KOPT-K1 (cell line): ENCODE data around the gene FYN.

Source experiments
- H3K27ac ChIP-seq: fragments of 200-600 bp; sonication (generic); 2 replicates; pipeline ENCODE4 v1.5.1; 2016; ENCODE audit warnings: antibody characterized with exemption, mild to moderate bottlenecking, low read depth, low read length; ENCODE audit not compliant: poor library complexity, severe bottlenecking
- H3K36me3 ChIP-seq: fragments of 200-600 bp; sonication (generic); 2 replicates; pipeline ENCODE4 v1.5.1; 2017; ENCODE audit warnings: antibody characterized with exemption, mild to moderate bottlenecking, low read length, moderate library complexity; ENCODE audit not compliant: insufficient read depth
- H3K9me3 ChIP-seq: fragments of 200-600 bp; sonication (generic); 2 replicates; pipeline ENCODE4 v1.5.1; 2017; ENCODE audit warnings: antibody characterized with exemption, low read length, mild to moderate bottlenecking; ENCODE audit not compliant: insufficient read depth, poor library complexity, severe bottlenecking

The FYN gene

DNA sequence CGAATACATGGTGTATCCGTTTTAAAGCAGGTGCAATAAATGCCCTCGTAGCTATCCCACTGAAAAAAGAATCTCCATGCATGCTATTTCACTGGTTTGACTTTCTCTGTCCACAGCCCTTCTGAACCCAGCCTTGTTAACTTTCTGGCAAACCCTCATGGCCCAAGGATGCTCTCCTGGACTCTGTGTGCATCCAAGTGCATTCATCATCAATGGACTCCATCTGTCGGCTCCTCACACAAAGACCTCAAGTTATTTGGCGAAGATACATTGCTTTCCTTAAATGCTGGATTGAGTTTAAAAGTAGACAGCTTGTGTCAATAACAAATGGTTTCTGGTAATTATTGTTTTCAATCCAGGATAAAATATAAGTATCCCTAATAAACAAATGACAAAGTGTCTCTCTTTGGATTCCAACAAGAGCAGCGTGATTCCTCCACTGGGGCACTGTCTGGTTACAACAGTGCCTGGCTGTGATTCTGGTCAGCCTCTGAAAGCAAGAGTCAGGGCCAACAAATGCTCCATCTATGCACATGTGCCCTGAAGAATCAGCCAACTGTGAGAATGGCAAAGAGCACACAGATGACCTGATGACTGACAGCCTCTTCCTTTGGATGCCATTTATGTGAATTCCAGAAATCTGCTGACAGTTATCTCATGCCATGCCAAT is 55.7 kb downstream of the FYN start:
- Histone ChIP-seq H3K9me3 (no peaks in the 10 kb centered on the region), H3K36me3 (peaks cover 20% of the 10 kb centered on the region; the same call in 1 of the 2 replicates), H3K27ac (no peak overlapping the region)

DNA sequence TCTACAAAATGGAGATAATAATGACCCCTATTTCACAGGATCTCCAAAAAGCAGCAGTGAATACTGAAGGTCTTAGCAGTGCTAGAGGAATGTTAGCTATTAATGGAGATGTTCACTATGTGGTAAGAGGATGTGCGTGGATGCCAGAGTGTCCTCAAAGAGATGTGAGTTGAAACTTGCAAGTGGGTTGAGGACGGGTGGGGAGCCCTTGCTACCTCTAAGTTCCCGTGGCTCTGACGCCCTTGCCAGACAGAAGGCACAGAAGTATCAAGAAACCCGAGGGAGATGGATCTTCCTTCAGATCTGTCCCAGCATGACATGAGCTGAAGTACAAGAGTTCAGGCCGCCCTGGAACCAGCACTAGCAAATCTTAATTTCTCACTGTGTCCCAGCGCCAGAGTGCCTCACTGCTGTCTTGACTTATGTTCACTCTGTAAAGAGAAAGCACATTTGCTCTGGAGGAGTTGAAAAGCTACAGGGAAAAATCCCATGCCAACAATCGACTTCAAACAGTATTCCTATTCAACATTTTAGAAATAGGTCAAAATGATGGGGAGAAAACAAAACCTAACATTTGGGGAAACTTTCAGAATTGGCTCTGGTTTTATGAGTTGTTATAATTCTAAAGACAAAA is 59.5 kb downstream of the FYN start:
- H3K9me3 ChIP-seq, result no peaks in the 10 kb centered on the region
- peaks cover 21% of the 10 kb centered on the region; the same call in 1 of the 2 replicates for H3K36me3 ChIP-seq
- no peak overlapping the region for H3K27ac ChIP-seq

DNA sequence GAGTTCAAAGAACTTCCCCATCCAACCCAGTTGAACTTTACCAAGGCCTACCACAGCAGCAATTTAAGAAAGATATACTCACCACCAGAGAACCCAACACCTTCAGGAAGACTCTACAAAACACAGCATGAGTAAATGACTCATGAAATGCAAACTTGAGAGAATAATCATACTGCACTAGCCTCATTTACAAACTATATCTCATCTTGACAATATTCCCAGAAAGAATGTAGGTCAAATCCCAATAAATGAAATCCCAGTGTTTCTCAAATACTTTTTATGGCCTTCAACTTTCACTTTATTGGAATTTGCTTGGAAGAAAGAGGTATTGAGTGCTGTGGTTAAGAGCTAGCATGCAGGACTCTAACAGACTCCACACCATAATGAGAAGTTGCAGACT is 60.0 kb downstream of the FYN start:
- H3K36me3 ChIP-seq, result peaks cover 19% of the 10 kb centered on the region; the same call in 1 of the 2 replicates
- no peak overlapping the region for H3K27ac ChIP-seq
- no peaks in the 10 kb centered on the region for H3K9me3 ChIP-seq

DNA sequence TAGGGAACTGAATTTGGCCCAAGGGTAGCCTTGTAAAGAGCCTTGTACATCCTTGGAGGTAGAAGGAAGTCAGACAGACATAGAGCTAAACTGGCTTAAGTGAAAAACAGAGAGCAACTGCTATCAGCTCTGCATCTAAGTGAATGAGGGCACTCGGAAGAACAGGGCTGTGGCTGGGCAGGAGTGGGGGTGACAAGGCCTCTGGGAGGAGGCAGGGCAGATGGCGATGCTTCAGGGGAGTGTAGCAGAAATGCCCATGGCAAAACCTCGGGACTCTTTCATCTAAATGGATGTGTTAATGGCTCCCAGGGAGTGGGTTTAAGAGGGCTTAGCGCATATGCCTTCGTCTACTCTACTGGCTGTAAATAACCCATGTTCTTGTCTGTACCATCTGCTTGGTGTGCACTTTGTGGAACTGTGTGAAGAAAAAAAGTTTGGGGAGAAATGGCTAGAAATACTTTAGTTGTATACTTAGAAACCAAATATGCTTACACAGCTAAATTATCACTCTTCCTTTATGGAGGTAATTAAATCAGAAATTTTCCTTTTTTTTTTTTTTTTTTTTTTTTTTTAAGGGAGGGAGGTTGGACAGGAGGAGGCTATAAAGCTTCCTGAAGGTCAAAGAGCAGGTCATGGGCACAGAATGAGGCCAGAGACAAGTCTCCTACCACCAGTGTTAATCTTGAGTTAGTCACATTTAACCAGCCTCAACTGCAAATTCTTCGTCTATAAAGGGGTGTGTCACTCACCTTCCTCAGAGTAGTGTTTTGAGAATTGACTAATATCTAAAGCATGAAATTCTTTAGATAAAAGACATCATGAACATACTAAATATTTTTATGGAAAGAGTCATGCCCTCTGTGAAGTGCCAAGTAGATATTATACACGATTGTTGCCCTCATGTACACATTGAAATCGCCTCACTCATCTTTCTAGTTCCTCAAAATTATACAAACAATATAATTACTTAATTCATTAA is 60.9 kb downstream of the FYN start:
- peaks cover 14% of the 10 kb centered on the region; the same call in 1 of the 2 replicates for H3K36me3 ChIP-seq
- H3K27ac ChIP-seq, result no peak overlapping the region
- H3K9me3 ChIP-seq, result no peaks in the 10 kb centered on the region

DNA sequence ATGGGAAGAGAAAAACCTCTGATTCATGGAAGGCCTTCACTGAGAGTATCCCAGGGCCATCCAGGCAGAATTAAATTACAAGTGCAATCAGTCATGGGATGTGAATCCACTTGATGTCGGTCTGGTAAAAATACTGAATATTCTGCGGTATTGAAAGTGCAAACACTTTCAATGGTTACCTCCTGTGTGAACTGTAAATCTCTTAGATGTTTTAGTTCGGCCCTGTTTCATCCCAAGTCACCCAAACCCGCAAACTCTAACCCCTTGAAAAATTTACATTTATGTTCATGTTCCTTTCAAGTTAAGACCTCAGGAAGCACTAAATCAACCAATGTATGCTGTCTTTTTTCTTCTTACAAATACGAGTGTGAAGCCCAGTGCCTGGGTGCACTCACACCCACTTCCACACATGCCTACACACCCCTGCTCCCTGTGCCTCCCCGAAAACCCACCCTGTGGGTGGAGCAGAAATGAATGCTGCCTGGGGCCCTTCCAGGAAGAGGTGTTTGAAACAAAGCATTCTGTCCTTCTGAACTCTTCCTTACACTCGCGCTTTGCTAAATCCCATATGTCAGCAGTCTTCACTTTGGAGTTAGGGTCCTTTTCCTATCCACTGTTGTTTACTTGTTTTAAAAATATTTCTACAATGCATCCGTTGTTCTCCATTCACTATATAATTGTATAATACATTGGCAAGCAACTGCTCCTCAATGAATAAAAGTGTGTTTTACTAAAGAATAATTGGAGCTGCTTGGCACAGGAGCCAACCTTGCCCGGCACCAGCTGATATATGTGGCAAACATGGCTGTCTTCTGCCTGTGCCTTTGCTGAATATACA is 62.7 kb downstream of the FYN start:
- Histone ChIP-seq H3K9me3 (no peaks in the 10 kb centered on the region), H3K27ac (no peak overlapping the region), H3K36me3 (peaks cover 14% of the 10 kb centered on the region; the same call in 1 of the 2 replicates)

DNA sequence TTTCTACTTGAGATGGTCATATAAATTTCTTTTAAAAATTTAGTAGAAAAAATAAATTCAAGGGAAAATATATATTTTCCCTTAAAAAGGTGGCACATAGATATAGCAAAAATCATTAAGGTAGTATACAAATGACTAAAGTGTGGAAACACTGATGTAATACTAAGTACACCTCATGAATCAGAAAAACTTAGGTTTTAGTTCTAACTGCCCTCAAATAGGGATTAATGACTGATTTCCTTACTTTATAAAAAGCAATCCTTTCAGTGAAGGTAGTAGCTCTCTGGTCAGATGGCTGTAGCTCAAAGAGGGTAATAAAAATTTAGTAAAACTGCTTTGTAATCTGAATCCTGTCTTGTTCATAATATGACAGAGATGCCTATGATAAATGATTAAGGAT is 63.5 kb downstream of the FYN start:
- Histone ChIP-seq H3K27ac (no peak overlapping the region), H3K36me3 (peaks cover 14% of the 10 kb centered on the region; the same call in 1 of the 2 replicates), H3K9me3 (no peaks in the 10 kb centered on the region)

DNA sequence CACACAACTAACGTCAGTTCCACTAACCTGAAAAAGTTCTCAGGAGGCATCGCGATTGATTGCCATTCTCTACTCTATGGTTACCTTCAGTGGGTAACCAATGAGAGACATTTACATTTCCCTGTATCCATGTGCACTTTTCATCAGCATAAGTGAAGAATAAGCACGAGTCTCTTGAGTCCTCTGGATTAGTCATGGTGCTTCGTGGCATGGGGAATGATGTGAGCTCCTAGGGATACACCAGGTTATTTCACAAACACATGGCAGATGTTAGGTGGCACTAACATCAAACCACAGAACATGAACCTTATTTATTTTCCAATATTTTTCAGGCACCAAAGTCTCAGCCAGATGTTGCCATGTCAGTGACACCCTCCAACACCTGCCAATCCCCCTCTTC is 64.0 kb downstream of the FYN start:
- Histone ChIP-seq H3K9me3 (no peaks in the 10 kb centered on the region), H3K36me3 (peaks cover 14% of the 10 kb centered on the region; the same call in 1 of the 2 replicates), H3K27ac (no peak overlapping the region)

DNA sequence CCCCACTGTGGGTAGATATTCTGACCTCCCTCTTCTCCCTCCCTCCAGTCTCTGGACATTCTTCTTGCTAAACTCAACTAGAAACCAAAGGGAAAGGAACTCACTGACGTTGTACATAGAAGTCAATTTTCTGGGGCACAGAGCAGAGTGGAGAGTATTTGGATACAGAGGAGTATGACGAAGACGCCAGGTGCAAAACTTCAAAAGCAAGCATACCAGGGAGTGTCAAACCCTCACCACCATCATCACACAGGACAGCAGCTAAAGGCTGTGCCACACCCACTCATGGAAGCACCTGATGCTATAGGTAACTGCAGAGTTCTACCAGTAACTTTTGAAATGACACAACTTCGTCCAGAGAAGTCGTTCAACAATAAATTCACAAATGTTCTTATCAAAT is 64.8 kb downstream of the FYN start:
- H3K27ac ChIP-seq, result no peak overlapping the region
- H3K36me3 ChIP-seq, result peaks cover 7% of the 10 kb centered on the region; the same call in 1 of the 2 replicates
- H3K9me3 ChIP-seq, result no peaks in the 10 kb centered on the region

DNA sequence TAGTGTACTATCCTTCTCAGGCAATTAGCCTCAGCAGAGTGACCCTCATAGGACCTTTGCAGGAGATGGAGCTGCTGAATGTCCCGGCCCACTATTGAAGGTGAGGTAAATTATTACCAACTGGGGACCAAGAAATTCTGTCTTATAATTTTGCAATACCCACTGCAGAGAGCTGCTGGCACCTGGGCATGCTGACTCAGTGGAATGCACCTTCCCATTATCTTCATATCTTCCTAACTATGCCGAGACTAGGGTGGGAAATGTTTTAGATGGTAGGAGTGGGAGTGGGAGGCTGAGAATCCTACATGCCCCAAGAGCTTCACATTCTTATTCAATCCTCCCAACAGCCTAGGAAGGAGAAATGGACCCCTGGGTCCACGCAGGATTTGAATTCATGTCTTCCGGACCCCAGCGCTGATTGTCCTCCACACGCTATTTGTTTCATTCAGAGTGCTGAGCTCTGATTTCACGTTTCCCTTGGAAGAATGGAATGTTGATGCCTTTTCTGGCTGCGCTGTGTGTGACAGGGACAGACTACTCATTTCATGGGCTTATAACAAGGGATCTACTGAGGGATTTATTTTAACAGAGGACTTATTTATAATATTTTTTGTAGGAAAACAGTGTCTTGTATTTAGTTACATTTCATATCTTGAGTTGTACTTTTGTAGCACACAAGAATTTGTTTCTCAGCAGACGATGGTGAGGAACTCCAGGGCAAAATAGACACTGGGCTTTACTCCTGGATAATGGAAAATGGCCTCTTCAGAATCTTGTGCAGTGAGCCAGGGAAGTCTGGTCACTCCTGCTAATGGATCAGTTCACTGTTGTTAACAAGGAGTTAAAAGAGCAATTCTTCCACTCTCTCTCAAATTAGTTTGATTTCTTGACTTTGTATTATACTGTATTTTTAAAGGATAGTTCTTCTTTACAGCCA is 66.4 kb downstream of the FYN start:
- Histone ChIP-seq H3K9me3 (no peaks in the 10 kb centered on the region), H3K36me3 (no peaks in the 10 kb centered on the region), H3K27ac (no peak overlapping the region)

DNA sequence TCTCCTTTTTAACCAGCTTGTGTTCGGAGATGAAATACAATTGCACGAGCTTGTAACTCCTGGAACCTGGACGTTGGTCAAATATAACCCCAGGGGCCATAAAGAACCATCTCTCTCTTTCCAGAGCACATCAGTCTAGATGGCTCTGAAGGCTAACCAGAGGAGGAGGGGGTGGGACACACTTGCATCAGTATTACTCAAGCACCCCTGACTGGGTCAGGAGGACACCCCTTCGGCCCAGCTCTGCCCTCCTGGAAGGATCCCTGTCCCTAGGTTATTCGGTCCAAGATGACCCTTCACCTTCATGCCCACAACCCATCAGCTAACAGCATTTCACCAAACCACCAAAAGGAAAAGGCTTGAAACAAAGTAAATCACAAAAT is 67.1 kb downstream of the FYN start:
- Histone ChIP-seq H3K27ac (no peak overlapping the region), H3K36me3 (no peaks in the 10 kb centered on the region), H3K9me3 (no peaks in the 10 kb centered on the region)

DNA sequence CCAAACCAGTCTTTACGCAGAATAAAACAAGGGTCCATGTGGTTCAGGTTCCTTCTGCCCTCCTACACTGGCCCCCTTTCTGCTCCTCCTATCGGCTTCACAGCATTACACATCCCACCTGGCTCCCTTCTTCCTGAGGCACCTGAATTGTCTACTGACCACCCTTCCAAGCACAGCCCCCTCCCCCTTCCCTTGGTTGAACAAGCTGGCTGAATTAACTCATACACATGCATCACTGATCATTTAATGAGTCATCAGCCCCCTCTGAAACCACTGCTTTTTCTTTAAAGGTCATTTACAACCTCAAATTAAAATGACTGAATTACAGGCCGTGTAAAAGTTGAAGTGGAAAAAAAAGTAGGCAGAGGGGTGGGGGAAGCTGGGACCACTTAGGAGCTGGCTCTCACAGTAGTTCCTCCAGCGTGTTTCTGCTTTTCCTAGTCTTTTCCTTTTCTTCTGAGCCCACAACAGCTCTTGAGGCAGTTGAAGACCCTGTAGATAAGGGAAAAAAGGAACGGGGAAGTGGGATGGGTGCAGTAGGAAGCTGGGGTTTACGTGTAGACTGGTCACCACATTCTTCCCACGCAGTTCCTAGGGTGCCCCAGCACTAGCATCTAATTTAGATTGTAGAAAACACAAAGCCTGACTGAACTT is 67.6 kb downstream of the FYN start:
- H3K27ac ChIP-seq, result no peak overlapping the region

DNA sequence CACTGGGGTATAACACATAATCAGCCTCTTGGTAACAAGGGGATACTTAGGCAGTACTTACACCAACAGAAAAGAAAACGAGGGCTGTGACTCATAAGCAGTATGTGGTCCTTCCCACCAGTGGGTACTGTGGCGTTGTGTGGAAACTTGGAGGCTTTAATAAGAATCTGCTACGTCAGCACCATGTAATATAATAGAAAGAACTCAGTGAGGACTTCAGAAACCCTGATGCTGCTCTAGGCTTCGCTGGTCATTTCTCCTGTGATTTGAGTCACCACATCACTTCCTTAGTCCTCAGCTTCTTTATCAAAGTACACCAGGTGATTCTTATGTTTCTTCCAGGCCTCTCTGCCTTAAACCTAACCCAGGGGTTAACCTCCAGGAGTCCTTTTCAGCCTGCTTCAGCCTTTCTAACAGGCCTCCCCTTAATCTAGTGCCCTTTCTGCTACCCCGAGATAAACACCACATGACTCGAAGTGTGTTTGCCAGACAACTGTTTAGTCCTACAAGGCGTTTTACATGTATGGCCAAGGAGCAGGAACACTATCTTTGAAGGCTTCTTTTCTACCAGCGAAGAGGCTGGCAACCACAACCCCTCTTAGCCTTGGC is 68.5 kb downstream of the FYN start:
- Histone ChIP-seq H3K27ac (no peak overlapping the region), H3K36me3 (no peaks in the 10 kb centered on the region), H3K9me3 (no peaks in the 10 kb centered on the region)

More for the DNA sequence above, 67.6 kb downstream of the FYN start:
- Histone ChIP-seq H3K36me3 (no peaks in the 10 kb centered on the region), H3K9me3 (no peaks in the 10 kb centered on the region)

DNA sequence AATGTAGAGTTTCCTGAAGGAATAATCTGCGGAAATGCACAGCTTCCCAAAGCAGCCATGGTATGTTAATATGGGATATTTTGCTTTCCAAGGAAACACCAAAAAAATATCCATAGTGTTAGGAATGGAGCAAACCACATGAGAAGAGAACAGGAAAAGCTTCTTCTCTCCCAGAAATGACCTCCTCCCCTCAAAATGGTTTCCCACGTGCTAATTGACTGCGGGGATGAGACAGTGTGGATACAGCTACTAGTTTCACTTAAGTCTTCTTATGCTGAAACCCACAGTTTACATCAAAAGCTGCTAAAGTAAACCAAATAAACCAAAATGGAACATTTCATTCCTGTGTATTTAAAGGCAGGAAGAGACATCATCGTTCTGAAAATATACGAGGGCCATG is 69.4 kb downstream of the FYN start:
- Histone ChIP-seq H3K9me3 (no peaks in the 10 kb centered on the region), H3K36me3 (no peaks in the 10 kb centered on the region), H3K27ac (peak overlapping the region; percentile 29)
